ENCODE results near the gene CD19. TPM values are rescaled to one million over a fixed set of nuclear protein-coding genes. Genes with fewer than 3 reads are reported as not detected.

Gene CD19
- total RNA-seq, 5 donors from 2014 or later (not counting 1 experiment from before 2014, with no cell fraction given), result 0.82 to 11.9 (median 3.5) TPM

DNA sequence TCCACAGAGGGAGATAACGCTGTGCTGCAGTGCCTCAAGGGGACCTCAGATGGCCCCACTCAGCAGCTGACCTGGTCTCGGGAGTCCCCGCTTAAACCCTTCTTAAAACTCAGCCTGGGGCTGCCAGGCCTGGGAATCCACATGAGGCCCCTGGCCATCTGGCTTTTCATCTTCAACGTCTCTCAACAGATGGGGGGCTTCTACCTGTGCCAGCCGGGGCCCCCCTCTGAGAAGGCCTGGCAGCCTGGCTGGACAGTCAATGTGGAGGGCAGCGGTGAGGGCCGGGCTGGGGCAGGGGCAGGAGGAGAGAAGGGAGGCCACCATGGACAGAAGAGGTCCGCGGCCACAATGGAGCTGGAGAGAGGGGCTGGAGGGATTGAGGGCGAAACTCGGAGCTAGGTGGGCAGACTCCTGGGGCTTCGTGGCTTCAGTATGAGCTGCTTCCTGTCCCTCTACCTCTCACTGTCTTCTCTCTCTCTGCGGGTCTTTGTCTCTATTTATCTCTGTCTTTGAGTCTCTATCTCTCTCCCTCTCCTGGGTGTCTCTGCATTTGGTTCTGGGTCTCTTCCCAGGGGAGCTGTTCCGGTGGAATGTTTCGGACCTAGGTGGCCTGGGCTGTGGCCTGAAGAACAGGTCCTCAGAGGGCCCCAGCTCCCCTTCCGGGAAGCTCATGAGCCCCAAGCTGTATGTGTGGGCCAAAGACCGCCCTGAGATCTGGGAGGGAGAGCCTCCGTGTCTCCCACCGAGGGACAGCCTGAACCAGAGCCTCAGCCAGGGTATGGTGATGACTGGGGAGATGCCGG is 769 bp downstream of the CD19 start:
- Mint-ChIP-seq H3K27ac (peak overlapping the region; percentile 48 to 55), H3K9me3 (no peaks in the 10 kb centered on the region), H3K4me1 (peaks cover 21 to 36% (median 26%) of the 10 kb centered on the region in 3 donors), H3K36me3 (no peaks in the 10 kb centered on the region), H3K4me3 (peak overlapping the region in 1 of 3 donors; percentile 57), H3K27me3 (no peaks in the 10 kb centered on the region)
- POLR2A ChIA-PET, result no interaction called here
- ATAC-seq (replicated peaks in 1 of 4) (no peak), DNase-seq (no peak)
- 91% methylated on average over 11 of the region's 20 CpGs for WGBS (ENCODE audit: insufficient coverage)
- no peaks in the 10 kb centered on the region for H3K27me3 ChIP-seq (replicated peaks in 1 of 2; ENCODE audit: control insufficient read depth in 2 of 2, extremely low read depth in 1 of 2, insufficient read depth in 2 of 2, low read length in 1 of 2)
- peaks cover 9 to 30% of the 10 kb centered on the region in 2 experiments for H3K4me1 ChIP-seq (ENCODE audit: control insufficient read depth in 1 of 2, extremely low read depth in 1 of 2, insufficient read depth in 2 of 2, low read length in 2 of 2)
- H3K9me3 ChIP-seq, result no peaks in the 10 kb centered on the region
- H3K4me3 ChIP-seq (ENCODE audit: control insufficient read depth in 1 of 2, extremely low read depth in 1 of 2, low read length in 1 of 2), result no peak overlapping the region
- peaks cover 0 to 2% of the 10 kb centered on the region in 2 donors for H3K36me3 ChIP-seq (ENCODE audit: control insufficient read depth in 2 of 2, extremely low read depth in 1 of 2, insufficient read depth in 1 of 2, low read length in 1 of 2)
- CTCF ChIA-PET, result interaction anchor here in 1 of 2 donors (0.5 kb wide), 1 partner anchor 73 kb away, joined by 8 read pairs; no protein-coding TSS in a partner anchor
- no peak overlapping the region for H3K27ac ChIP-seq (ENCODE audit: low read length)

DNA sequence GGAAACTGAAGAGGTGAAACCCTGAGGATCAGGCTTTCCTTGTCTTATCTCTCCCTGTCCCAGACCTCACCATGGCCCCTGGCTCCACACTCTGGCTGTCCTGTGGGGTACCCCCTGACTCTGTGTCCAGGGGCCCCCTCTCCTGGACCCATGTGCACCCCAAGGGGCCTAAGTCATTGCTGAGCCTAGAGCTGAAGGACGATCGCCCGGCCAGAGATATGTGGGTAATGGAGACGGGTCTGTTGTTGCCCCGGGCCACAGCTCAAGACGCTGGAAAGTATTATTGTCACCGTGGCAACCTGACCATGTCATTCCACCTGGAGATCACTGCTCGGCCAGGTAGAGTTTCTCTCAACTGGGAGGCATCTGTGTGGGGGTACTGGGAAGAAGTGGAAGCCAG is 1.4 kb downstream of the CD19 start:
- 94% methylated on average over 7 of the region's 8 CpGs for WGBS (ENCODE audit: insufficient coverage)
- H3K36me3 Mint-ChIP-seq, result no peaks in the 10 kb centered on the region
- CTCF ChIA-PET, result interaction anchor here in 1 of 2 donors (0.5 kb wide), 1 partner anchor 73 kb away, joined by 8 read pairs; no protein-coding TSS in a partner anchor

DNA sequence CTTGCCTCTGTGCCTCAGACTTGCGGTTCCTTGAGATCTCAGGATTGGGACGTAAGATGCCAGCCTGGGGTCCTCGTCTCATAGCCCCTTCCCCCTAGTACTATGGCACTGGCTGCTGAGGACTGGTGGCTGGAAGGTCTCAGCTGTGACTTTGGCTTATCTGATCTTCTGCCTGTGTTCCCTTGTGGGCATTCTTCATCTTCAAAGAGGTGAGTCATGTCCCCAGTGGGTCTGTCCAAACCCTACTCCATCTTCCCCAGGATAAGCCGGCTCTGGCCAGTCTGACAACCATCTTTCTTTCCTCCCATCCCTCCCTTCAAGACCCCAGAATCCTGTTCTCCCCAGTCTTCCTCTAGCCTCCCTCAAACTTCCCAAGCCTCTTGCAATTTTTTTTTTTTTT is 3.6 kb downstream of the CD19 start:
- H3K9me3 Mint-ChIP-seq, result no peaks in the 10 kb centered on the region
- CTCF ChIA-PET, result interaction anchor here in 1 of 2 donors (0.7 kb wide), 1 partner anchor 23 kb away, joined by 3 read pairs; no protein-coding TSS in a partner anchor
- WGBS (ENCODE audit: insufficient coverage), result 100% methylated on average over 3 of the region's 4 CpGs
- ATAC-seq (replicated peaks in 1 of 4), result no peak
- peaks cover 9 to 26% of the 10 kb centered on the region in 2 experiments for H3K4me1 ChIP-seq (ENCODE audit: control insufficient read depth in 1 of 2, extremely low read depth in 1 of 2, insufficient read depth in 2 of 2, low read length in 2 of 2)
- POLR2A ChIA-PET, result no interaction called here
- no peak overlapping the region for H3K4me3 Mint-ChIP-seq
- H3K9me3 ChIP-seq, result no peaks in the 10 kb centered on the region
- DNase-seq, result no peak
- H3K27ac ChIP-seq (ENCODE audit: low read length), result no peak overlapping the region
- H3K4me3 ChIP-seq (ENCODE audit: control insufficient read depth in 1 of 2, extremely low read depth in 1 of 2, low read length in 1 of 2), result no peak overlapping the region
- peak overlapping the region; percentile 39 to 52 for H3K27ac Mint-ChIP-seq
- no peaks in the 10 kb centered on the region for H3K36me3 Mint-ChIP-seq
- H3K27me3 Mint-ChIP-seq, result no peaks in the 10 kb centered on the region
- peaks cover 20 to 36% (median 24%) of the 10 kb centered on the region in 3 donors for H3K4me1 Mint-ChIP-seq
- peaks cover 0 to 2% of the 10 kb centered on the region in 2 donors for H3K36me3 ChIP-seq (ENCODE audit: control insufficient read depth in 2 of 2, extremely low read depth in 1 of 2, insufficient read depth in 1 of 2, low read length in 1 of 2)
- H3K27me3 ChIP-seq (replicated peaks in 1 of 2; ENCODE audit: control insufficient read depth in 2 of 2, extremely low read depth in 1 of 2, insufficient read depth in 2 of 2, low read length in 1 of 2), result no peaks in the 10 kb centered on the region

More for the DNA sequence above, 1.4 kb downstream of the CD19 start:
- POLR2A ChIA-PET, result no interaction called here
- no peaks in the 10 kb centered on the region for H3K27me3 Mint-ChIP-seq
- Histone ChIP-seq H3K4me3 (ENCODE audit: control insufficient read depth in 1 of 2, extremely low read depth in 1 of 2, low read length in 1 of 2) (no peak overlapping the region), H3K4me1 (ENCODE audit: control insufficient read depth in 1 of 2, extremely low read depth in 1 of 2, insufficient read depth in 2 of 2, low read length in 2 of 2) (peaks cover 9 to 30% of the 10 kb centered on the region in 2 experiments), H3K27ac (ENCODE audit: low read length) (no peak overlapping the region), H3K27me3 (replicated peaks in 1 of 2; ENCODE audit: control insufficient read depth in 2 of 2, extremely low read depth in 1 of 2, insufficient read depth in 2 of 2, low read length in 1 of 2) (no peaks in the 10 kb centered on the region), H3K36me3 (ENCODE audit: control insufficient read depth in 2 of 2, extremely low read depth in 1 of 2, insufficient read depth in 1 of 2, low read length in 1 of 2) (peaks cover 0 to 2% of the 10 kb centered on the region in 2 donors), H3K9me3 (no peaks in the 10 kb centered on the region)
- H3K27ac Mint-ChIP-seq, result no peak overlapping the region
- ATAC-seq (replicated peaks in 1 of 4) (no peak), DNase-seq (no peak)
- H3K4me3 Mint-ChIP-seq, result no peak overlapping the region
- H3K9me3 Mint-ChIP-seq, result no peaks in the 10 kb centered on the region
- H3K4me1 Mint-ChIP-seq, result peaks cover 21 to 39% (median 26%) of the 10 kb centered on the region in 3 donors

- H3K4me1 ChIP-seq (ENCODE audit: control insufficient read depth in 1 of 2, extremely low read depth in 1 of 2, insufficient read depth in 2 of 2, low read length in 2 of 2), result peaks cover 2 to 18% of the 10 kb centered on the region in 2 experiments
- peak; percentile 96 to 99 (median 99) for ATAC-seq (replicated peaks in 1 of 4)
- peak overlapping the region in 1 of 2 donors; percentile 20 for H3K4me3 ChIP-seq (ENCODE audit: control insufficient read depth in 1 of 2, extremely low read depth in 1 of 2, low read length in 1 of 2)
- ChIA-PET CTCF (interaction anchor here in 1 of 2 donors (0.8 to 1.4 kb wide), 6 partner anchors 9 to 90 kb away, joined by 3 to 9 read pairs (median 5); partner anchors contain the start of genes NFATC2IP and TUFM), POLR2A (no interaction called here)
- peak; percentile 64 to 89 (median 77) for DNase-seq
- Mint-ChIP-seq H3K4me1 (peaks cover 12 to 28% (median 16%) of the 10 kb centered on the region in 3 donors), H3K36me3 (no peaks in the 10 kb centered on the region), H3K27me3 (no peaks in the 10 kb centered on the region), H3K9me3 (no peaks in the 10 kb centered on the region), H3K27ac (peak overlapping the region; percentile 40 to 57), H3K4me3 (peak overlapping the region; percentile 67 to 77 (median 73))
- no peaks in the 10 kb centered on the region for H3K27me3 ChIP-seq (replicated peaks in 1 of 2; ENCODE audit: control insufficient read depth in 2 of 2, extremely low read depth in 1 of 2, insufficient read depth in 2 of 2, low read length in 1 of 2)
- no peak overlapping the region for H3K27ac ChIP-seq (ENCODE audit: low read length)
- no peaks in the 10 kb centered on the region for H3K9me3 ChIP-seq
- WGBS (ENCODE audit: insufficient coverage), result 28% methylated on average over 32 of the region's 36 CpGs
- peaks cover 0 to 2% of the 10 kb centered on the region in 2 donors for H3K36me3 ChIP-seq (ENCODE audit: control insufficient read depth in 2 of 2, extremely low read depth in 1 of 2, insufficient read depth in 1 of 2, low read length in 1 of 2)
Measured at GRCh38 chr16:28935924-28936783, 4.4 kb downstream of the CD19 start.

DNA sequence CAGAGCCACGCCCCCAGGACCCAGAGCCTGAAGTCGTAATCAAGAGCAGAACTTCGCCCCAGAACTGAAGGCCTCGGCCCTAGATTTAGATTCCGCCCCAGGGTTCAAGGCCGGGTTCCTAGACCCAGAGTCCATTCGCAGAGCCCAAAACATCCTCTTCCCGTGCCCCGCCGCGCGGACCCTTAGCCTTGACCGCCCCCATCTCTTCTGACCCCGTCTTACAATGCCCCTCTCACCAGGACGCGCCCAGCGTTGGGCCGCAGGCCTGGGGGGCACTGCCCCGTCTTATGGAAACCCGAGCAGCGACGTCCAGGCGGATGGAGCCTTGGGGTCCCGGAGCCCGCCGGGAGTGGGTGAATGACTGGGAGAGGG is 5.0 kb downstream of the CD19 start:
- Histone ChIP-seq H3K27ac (ENCODE audit: low read length) (no peak overlapping the region), H3K36me3 (ENCODE audit: control insufficient read depth in 2 of 2, extremely low read depth in 1 of 2, insufficient read depth in 1 of 2, low read length in 1 of 2) (peaks cover 0 to 2% of the 10 kb centered on the region in 2 donors), H3K27me3 (replicated peaks in 1 of 2; ENCODE audit: control insufficient read depth in 2 of 2, extremely low read depth in 1 of 2, insufficient read depth in 2 of 2, low read length in 1 of 2) (no peaks in the 10 kb centered on the region), H3K4me3 (ENCODE audit: control insufficient read depth in 1 of 2, extremely low read depth in 1 of 2, low read length in 1 of 2) (peak overlapping the region in 1 of 2 donors; percentile 20), H3K4me1 (ENCODE audit: control insufficient read depth in 1 of 2, extremely low read depth in 1 of 2, insufficient read depth in 2 of 2, low read length in 2 of 2) (peaks cover 2 to 16% of the 10 kb centered on the region in 2 experiments), H3K9me3 (no peaks in the 10 kb centered on the region)
- peaks cover 10 to 26% (median 16%) of the 10 kb centered on the region in 3 donors for H3K4me1 Mint-ChIP-seq
- H3K36me3 Mint-ChIP-seq, result no peaks in the 10 kb centered on the region
- ATAC-seq (replicated peaks in 1 of 4), result no peak
- ChIA-PET POLR2A (no interaction called here), CTCF (interaction anchor here in 1 of 2 donors (0.8 to 1.4 kb wide), 6 partner anchors 8 to 90 kb away, joined by 3 to 9 read pairs (median 5); partner anchors contain the start of genes NFATC2IP and TUFM)
- no peaks in the 10 kb centered on the region for H3K9me3 Mint-ChIP-seq
- H3K27me3 Mint-ChIP-seq, result no peaks in the 10 kb centered on the region
- DNase-seq, result no peak
- peak overlapping the region; percentile 67 to 77 (median 73) for H3K4me3 Mint-ChIP-seq
- 67% methylated on average over 18 of the region's 26 CpGs for WGBS (ENCODE audit: insufficient coverage)
- H3K27ac Mint-ChIP-seq, result peak overlapping the region; percentile 40 to 57
